ENCODE measurements around the gene TMEM82. TPM values are rescaled to one million over a fixed set of nuclear protein-coding genes. Genes with fewer than 3 reads are reported as not detected.

TMEM82 gene
- total RNA-seq, 1 donor from 2014 or later, result not detected

DNA sequence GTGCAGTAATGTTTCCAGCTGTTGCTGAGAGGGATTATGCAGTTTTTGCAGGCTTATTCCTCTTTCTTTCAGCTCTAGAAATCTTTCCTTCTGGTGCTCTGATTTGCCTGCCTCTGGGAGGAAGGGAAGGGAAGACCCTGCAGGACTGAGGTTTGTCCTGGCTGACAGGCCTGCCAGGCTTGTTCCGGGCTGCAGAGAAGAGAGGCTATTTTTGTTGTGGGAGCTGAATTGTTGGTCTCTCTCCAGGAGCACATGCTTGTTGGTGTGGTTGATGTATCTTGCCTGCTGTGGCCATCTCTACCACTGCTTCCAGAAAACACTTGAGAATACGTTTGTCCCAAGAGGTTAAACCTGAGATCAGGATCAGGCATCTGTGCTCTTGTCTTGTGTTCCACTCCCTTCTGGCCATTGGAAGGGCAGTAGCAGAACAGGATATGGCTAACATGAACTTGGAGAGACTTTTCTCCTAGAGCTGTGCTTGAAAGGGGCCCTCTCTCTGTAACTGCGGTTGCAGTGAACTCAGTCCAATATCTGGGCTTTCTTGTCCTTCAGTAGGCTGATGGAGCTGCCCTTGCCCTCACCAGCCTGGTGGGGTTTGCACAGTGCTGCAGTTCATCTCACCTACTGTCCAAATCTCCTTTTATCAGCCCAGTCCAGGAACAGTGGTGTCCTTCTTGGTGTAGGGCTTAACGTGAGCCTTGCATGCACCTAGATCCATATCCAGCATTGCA is 27.7 kb upstream of the TMEM82 start:
- intact Hi-C loops (cut with DNase I), result no loop called here
- DNase-seq (ENCODE audit: low spot score in 2 of 2), result no peak
- H3K4me1 ChIP-seq, result peaks cover 0 to 12% of the 10 kb centered on the region in 2 donors
- H3K9me3 ChIP-seq, result no peaks in the 10 kb centered on the region
- TF ChIP-seq, protein P1, sequence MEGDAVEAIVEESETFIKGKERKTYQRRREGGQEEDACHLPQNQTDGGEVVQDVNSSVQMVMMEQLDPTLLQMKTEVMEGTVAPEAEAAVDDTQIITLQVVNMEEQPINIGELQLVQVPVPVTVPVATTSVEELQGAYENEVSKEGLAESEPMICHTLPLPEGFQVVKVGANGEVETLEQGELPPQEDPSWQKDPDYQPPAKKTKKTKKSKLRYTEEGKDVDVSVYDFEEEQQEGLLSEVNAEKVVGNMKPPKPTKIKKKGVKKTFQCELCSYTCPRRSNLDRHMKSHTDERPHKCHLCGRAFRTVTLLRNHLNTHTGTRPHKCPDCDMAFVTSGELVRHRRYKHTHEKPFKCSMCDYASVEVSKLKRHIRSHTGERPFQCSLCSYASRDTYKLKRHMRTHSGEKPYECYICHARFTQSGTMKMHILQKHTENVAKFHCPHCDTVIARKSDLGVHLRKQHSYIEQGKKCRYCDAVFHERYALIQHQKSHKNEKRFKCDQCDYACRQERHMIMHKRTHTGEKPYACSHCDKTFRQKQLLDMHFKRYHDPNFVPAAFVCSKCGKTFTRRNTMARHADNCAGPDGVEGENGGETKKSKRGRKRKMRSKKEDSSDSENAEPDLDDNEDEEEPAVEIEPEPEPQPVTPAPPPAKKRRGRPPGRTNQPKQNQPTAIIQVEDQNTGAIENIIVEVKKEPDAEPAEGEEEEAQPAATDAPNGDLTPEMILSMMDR (IDR thresholded peaks at IDR 0.05), result no peak
- no peaks in the 10 kb centered on the region for H3K27me3 ChIP-seq
- peaks cover 37 to 38% of the 10 kb centered on the region in 2 donors for H3K36me3 ChIP-seq
- no peak overlapping the region for H3K4me3 ChIP-seq
- peak overlapping the region; percentile 19 to 33 for H3K27ac ChIP-seq

DNA sequence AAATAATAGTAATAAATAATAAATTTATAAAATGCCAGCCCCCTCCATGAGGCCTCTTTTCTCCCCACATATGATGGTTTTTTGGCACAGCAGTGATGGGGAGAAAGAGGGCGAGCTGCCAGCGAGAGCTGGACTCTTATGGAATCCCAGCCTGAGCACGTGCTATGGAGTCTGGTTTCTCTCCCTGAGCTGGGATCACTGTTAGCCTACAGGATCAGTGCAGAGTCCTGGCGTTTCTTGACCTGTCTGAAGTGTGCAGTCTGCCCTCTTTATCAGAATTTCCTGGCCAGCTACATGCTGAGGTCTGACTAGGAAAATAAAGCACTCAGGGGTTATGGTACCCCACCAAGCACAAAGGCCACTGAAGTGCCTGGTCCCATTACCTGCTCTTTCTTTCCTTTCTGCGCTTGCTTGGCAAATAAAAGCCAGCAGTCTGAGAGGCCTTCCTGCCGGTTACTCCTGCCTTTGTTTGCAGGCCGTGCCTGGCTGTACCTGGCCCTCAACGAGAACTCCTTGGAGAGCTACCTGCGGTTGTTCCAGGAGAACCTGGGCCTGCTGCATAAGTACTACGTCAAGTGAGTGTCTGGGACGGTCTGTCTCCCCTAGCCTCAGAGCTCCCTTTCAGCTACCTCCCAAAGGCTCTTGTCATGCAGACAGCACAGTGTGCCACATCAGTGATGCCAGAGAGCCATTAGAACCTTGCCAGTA is 24.7 kb upstream of the TMEM82 start:
- Histone ChIP-seq H3K4me3 (no peak overlapping the region), H3K27me3 (no peaks in the 10 kb centered on the region), H3K36me3 (peaks cover 65 to 67% of the 10 kb centered on the region in 2 donors), H3K4me1 (peaks cover 0 to 12% of the 10 kb centered on the region in 2 donors), H3K9me3 (no peaks in the 10 kb centered on the region), H3K27ac (no peak overlapping the region)
- no peak for DNase-seq (ENCODE audit: low spot score in 2 of 2)
- intact Hi-C loops (cut with DNase I), result no loop called here
- TF ChIP-seq, protein P1 (IDR thresholded peaks at IDR 0.05), result no peak

DNA sequence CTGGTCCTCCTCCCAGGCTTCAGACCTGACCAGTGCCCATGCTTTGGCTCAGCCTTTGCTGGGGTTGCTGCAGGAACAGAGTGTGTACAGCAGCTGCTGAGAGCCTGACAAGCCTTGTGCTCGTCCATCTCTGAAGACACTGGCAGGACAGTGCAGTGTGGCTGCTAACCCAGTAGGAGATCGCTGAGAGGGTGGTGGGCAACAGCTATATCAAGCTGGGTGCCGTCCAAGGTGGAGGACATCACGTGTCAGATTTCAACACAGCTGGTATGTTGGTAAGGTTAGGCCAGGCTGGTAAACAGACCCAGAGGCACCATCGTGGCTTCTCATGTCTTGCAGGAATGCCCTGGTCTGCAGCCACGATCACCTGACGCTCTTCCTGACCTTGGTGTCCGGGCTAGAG is 24.1 kb upstream of the TMEM82 start:
- H3K27ac ChIP-seq, result no peak overlapping the region
- no peaks in the 10 kb centered on the region for H3K27me3 ChIP-seq
- peaks cover 72 to 74% of the 10 kb centered on the region in 2 donors for H3K36me3 ChIP-seq
- H3K9me3 ChIP-seq, result no peaks in the 10 kb centered on the region
- intact Hi-C loops (cut with DNase I), result no loop called here
- DNase-seq (ENCODE audit: low spot score in 2 of 2), result no peak
- TF ChIP-seq, protein P1 (IDR thresholded peaks at IDR 0.05), result no peak
- H3K4me3 ChIP-seq, result no peak overlapping the region
- H3K4me1 ChIP-seq, result peaks cover 0 to 12% of the 10 kb centered on the region in 2 donors

DNA sequence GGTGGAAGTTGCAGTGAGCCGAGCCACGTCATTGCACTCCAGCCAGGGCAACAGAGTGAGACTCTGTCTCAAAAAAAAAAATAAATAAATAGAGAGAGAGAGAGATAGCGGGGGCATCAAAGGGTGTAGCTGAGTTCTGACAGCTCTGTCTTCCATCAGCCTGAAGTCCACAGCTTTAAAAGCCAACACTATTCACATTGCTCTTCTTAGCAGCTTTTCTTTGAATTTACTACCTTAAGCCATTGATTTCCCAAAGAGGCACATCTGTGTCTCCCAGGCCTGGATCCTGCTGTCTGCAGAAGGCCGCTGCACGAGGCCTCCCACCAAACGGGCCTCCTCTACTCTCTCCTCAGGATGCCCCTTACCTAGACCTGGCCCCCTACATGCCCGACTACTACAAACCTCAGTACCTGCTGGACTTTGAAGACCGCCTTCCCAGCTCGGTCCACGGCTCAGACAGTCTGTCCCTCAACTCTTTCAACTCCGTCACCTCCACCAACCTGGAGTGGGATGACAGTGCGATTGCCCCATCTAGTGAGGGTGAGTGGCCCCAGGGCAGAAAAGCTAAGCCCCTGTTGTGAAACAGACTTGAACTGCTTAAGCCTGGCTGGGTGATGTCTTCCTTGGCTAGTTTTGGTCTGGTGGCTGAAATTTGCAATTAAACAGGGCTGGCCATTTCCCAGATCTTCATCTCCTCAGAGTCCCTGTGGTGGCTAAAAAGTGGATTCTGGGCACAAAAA is 22.7 kb upstream of the TMEM82 start:
- H3K4me3 ChIP-seq, result no peak overlapping the region
- H3K27me3 ChIP-seq, result no peaks in the 10 kb centered on the region
- intact Hi-C loops (cut with DNase I), result no loop called here
- peaks cover 0 to 5% of the 10 kb centered on the region in 2 donors for H3K4me1 ChIP-seq
- H3K9me3 ChIP-seq, result no peaks in the 10 kb centered on the region
- peaks cover 82 to 84% of the 10 kb centered on the region in 2 donors for H3K36me3 ChIP-seq
- no peak overlapping the region for H3K27ac ChIP-seq
- TF ChIP-seq, protein P1 (IDR thresholded peaks at IDR 0.05), result no peak
- DNase-seq (ENCODE audit: low spot score in 2 of 2), result no peak

DNA sequence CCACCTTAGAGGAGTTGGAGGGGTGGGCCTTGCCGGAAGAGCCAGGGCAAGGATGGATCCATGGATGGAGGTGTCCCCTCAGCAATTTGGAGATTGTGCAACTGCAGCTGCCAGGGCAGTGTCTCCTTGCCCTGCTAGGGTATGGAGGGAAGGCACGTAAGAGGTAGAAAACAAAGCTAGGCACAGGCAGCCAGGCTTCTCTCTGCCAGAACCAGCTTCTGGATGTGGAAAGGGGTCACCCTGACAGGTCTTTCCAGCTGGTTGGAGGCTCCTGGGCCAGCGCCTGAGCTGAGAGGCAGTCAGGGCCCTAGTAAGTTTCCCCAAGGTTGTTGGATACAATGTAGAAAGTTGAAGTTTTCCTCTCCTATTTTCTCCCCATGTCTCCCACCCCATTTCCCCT is 21.4 kb upstream of the TMEM82 start:
- H3K4me3 ChIP-seq, result no peak overlapping the region
- TF ChIP-seq, protein P1 (IDR thresholded peaks at IDR 0.05), result no peak
- intact Hi-C loops (cut with DNase I), result no loop called here
- H3K27me3 ChIP-seq, result no peaks in the 10 kb centered on the region
- no peaks in the 10 kb centered on the region for H3K9me3 ChIP-seq
- no peak for DNase-seq (ENCODE audit: low spot score in 2 of 2)
- H3K4me1 ChIP-seq, result no peaks in the 10 kb centered on the region
- peaks cover 94 to 95% of the 10 kb centered on the region in 2 donors for H3K36me3 ChIP-seq
- no peak overlapping the region for H3K27ac ChIP-seq

All from ascending aorta (tissue), 2 donors.